Osteoblast (primary cell): Measurements from ENCODE around the gene NAA15. TPM values are rescaled to one million over a fixed set of nuclear protein-coding genes. Genes with fewer than 3 reads are reported as not detected.

Experiments
- DNase-seq: peaks from one replicate; pipeline ENCODE4 v3.0.0; 2011; ENCODE audit warnings: low spot score, mixed read lengths; ENCODE audit not compliant: insufficient read length; ENCODE audit errors: missing footprints
- H2AFZ ChIP-seq: 2 replicates; pipeline ENCODE4 v1.6.0; 2011; ENCODE audit warnings: mild to moderate bottlenecking, low read length
- H3K27ac ChIP-seq: 2 replicates; pipeline ENCODE4 v1.5.1; 2011; ENCODE audit warnings: mild to moderate bottlenecking, low read depth, low read length, moderate library complexity
- H3K27me3 ChIP-seq: 2 replicates; pipeline ENCODE4 v1.6.0; 2012; ENCODE audit warnings: mild to moderate bottlenecking, control low read depth, inconsistent platforms, low read length, moderate library complexity; ENCODE audit not compliant: insufficient read depth
- H3K36me3 ChIP-seq: 2 replicates; pipeline ENCODE4 v1.5.1; 2011; ENCODE audit warnings: mild to moderate bottlenecking, low read length, control low read depth, moderate library complexity; ENCODE audit not compliant: insufficient read depth
- H3K4me1 ChIP-seq: 2 replicates; pipeline ENCODE4 v1.5.1; 2011; ENCODE audit warnings: mild to moderate bottlenecking, low read length, control low read depth, moderate library complexity; ENCODE audit not compliant: insufficient read depth
- H3K4me2 ChIP-seq: 2 replicates; pipeline ENCODE4 v1.6.0; 2011; ENCODE audit warnings: mild to moderate bottlenecking, low read length; ENCODE audit not compliant: insufficient read depth
- H3K4me3 ChIP-seq: fragments of 200-600 bp; sonication (generic); 3 replicates; pipeline ENCODE4 v1.5.1; 2012; ENCODE audit warnings: mild to moderate bottlenecking, low read length, inconsistent platforms; ENCODE audit not compliant: insufficient read depth
- H3K79me2 ChIP-seq: 2 replicates; pipeline ENCODE4 v1.6.0; 2012; ENCODE audit warnings: mild to moderate bottlenecking, low read length, control low read depth, inconsistent platforms; ENCODE audit not compliant: insufficient read depth
- H3K9me3 ChIP-seq: 2 replicates; pipeline ENCODE4 v1.5.1; 2011; ENCODE audit warnings: low read depth, low read length, control low read depth
- H4K20me1 ChIP-seq: 2 replicates; pipeline ENCODE4 v1.6.0; 2012; ENCODE audit warnings: mild to moderate bottlenecking, low read length, control low read depth; ENCODE audit not compliant: insufficient read depth
- CTCF ChIP-seq: IDR thresholded peaks from 2 replicates; pipeline ENCODE4 v1.5.1; 2011; ENCODE audit warnings: mild to moderate bottlenecking, low read depth, low read length, moderate library complexity; ENCODE audit errors: extremely low read depth
- total RNA-seq: library from RNA; depleted of rRNA; stranded (reverse); fragments of >200 nt; gene quantifications from 2 replicates; pipeline ENCODE4 v1.2.3, GENCODE V29; 2012

Gene NAA15
- total RNA-seq, 1 donor, result 33.3 TPM

GRCh38 chr4:139314047-139314800 is 12.9 kb downstream of the NAA15 start:
- no peak overlapping the region for H3K4me2 ChIP-seq
- H3K36me3 ChIP-seq, result peaks cover 3% of the 10 kb centered on the region
- no peaks in the 10 kb centered on the region for H3K27me3 ChIP-seq
- DNase-seq, result no peak
- H3K4me1 ChIP-seq, result no peaks in the 10 kb centered on the region
- H3K9me3 ChIP-seq, result no peaks in the 10 kb centered on the region
- H4K20me1 ChIP-seq, result peaks cover 35% of the 10 kb centered on the region
- no peak overlapping the region for H2AFZ ChIP-seq
- no peak overlapping the region for H3K4me3 ChIP-seq
- no peak for TF ChIP-seq CTCF
- peaks cover 98% of the 10 kb centered on the region for H3K79me2 ChIP-seq
- H3K27ac ChIP-seq, result no peak overlapping the region

- Histone ChIP-seq H3K4me1 (no peaks in the 10 kb centered on the region), H2AFZ (no peak overlapping the region), H3K36me3 (no peaks in the 10 kb centered on the region), H3K27ac (no peak overlapping the region), H3K9me3 (no peaks in the 10 kb centered on the region), H3K4me2 (no peak overlapping the region), H3K4me3 (no peak overlapping the region), H4K20me1 (peaks cover 43% of the 10 kb centered on the region), H3K79me2 (peaks cover 99% of the 10 kb centered on the region), H3K27me3 (no peaks in the 10 kb centered on the region)
- no peak for TF ChIP-seq CTCF
- no peak for DNase-seq
These were observed 13.9 kb downstream of the NAA15 start for GRCh38 chr4:139315221-139315675.

GRCh38 chr4:139316733-139317132 is 15.4 kb downstream of the NAA15 start:
- TF ChIP-seq CTCF, result no peak
- Histone ChIP-seq H3K27me3 (no peaks in the 10 kb centered on the region), H3K79me2 (peaks cover 99% of the 10 kb centered on the region), H3K27ac (no peak overlapping the region), H3K4me2 (no peak overlapping the region), H3K9me3 (no peaks in the 10 kb centered on the region), H3K4me1 (no peaks in the 10 kb centered on the region), H4K20me1 (peaks cover 39% of the 10 kb centered on the region), H3K4me3 (no peak overlapping the region), H3K36me3 (no peaks in the 10 kb centered on the region), H2AFZ (no peak overlapping the region)
- no peak for DNase-seq

- Histone ChIP-seq H3K36me3 (no peaks in the 10 kb centered on the region), H3K4me2 (no peak overlapping the region), H3K4me3 (no peak overlapping the region), H3K27ac (no peak overlapping the region), H2AFZ (no peak overlapping the region), H3K4me1 (no peaks in the 10 kb centered on the region), H3K79me2 (peaks cover 99% of the 10 kb centered on the region), H3K9me3 (no peaks in the 10 kb centered on the region), H3K27me3 (no peaks in the 10 kb centered on the region), H4K20me1 (peaks cover 40% of the 10 kb centered on the region)
- TF ChIP-seq CTCF, result no peak
- DNase-seq, result no peak
These were observed 16.3 kb downstream of the NAA15 start for GRCh38 chr4:139317635-139318034.
